CD4-positive, alpha-beta T cell treated with Interleukin-10 for 1 hour (primary cell): Measurements from ENCODE around the gene EIF2AK3.
"Not testable (repeated sequence)": the region's sequence is repeated elsewhere in the genome, so short reads cannot be mapped to it uniquely, and the experiment has no call there.

Source experiments
- DNase-seq: peaks from one replicate; pipeline ENCODE4 v3.0.0-alpha.2; 2020

The EIF2AK3 gene

GRCh38 chr2:88632569-88632968, 5.3 kb upstream of the EIF2AK3 start:
- no peak for DNase-seq

- DNase-seq, result no peak
Measured at GRCh38 chr2:88628571-88628939, 1.3 kb upstream of the EIF2AK3 start.

GRCh38 chr2:88627856-88628570, 749 bp upstream of the EIF2AK3 start:
- peak; percentile 85 for DNase-seq

- DNase-seq, result peak; percentile 49
Measured at GRCh38 chr2:88626171-88627054, 851 bp downstream of the EIF2AK3 start.

GRCh38 chr2:88624477-88624876, 2.8 kb downstream of the EIF2AK3 start:
- DNase-seq, result no peak

GRCh38 chr2:88623831-88624465, 3.3 kb downstream of the EIF2AK3 start:
- not testable (repeated sequence) for DNase-seq

GRCh38 chr2:88622307-88622706, 5.0 kb downstream of the EIF2AK3 start:
- no peak for DNase-seq

GRCh38 chr2:88621432-88621831, 5.8 kb downstream of the EIF2AK3 start:
- no peak for DNase-seq

GRCh38 chr2:88620015-88620414, 7.2 kb downstream of the EIF2AK3 start:
- no peak for DNase-seq

- no peak for DNase-seq
Measured at GRCh38 chr2:88615822-88616221, 11.4 kb downstream of the EIF2AK3 start.

- no peak for DNase-seq
Measured at GRCh38 chr2:88614497-88615157, 12.6 kb downstream of the EIF2AK3 start.

GRCh38 chr2:88613921-88614320, 13.3 kb downstream of the EIF2AK3 start:
- DNase-seq, result no peak

- DNase-seq, result no peak
Measured at GRCh38 chr2:88608184-88608583, 19.1 kb downstream of the EIF2AK3 start.

GRCh38 chr2:88607416-88607815, 19.8 kb downstream of the EIF2AK3 start:
- no peak for DNase-seq

GRCh38 chr2:88606371-88607030, 20.8 kb downstream of the EIF2AK3 start:
- DNase-seq, result no peak

GRCh38 chr2:88603146-88603545, 24.1 kb downstream of the EIF2AK3 start:
- no peak for DNase-seq

GRCh38 chr2:88602022-88602421, 25.2 kb downstream of the EIF2AK3 start:
- no peak for DNase-seq

- no peak for DNase-seq
Measured at GRCh38 chr2:88601286-88601685, 26.0 kb downstream of the EIF2AK3 start.

- peak; percentile 74 for DNase-seq
Measured at GRCh38 chr2:88600038-88600465, 27.2 kb downstream of the EIF2AK3 start.

- no peak for DNase-seq
Measured at GRCh38 chr2:88599527-88599926, 27.7 kb downstream of the EIF2AK3 start.

GRCh38 chr2:88597168-88597567, 30.1 kb downstream of the EIF2AK3 start:
- no peak for DNase-seq

GRCh38 chr2:88596141-88596830, 31.0 kb downstream of the EIF2AK3 start:
- DNase-seq, result no peak
